HL-60 (cell line): Measurements from ENCODE around the gene HTR3E.
A peak's percentile ranks its signal among the peaks of the same experiment; 100 is the strongest.
"Not testable (repeated sequence)": the region's sequence is repeated elsewhere in the genome, so short reads cannot be mapped to it uniquely, and the experiment has no call there.

Experiments
- DNase-seq, 2 experiments: peaks; one replicate each; pipeline ENCODE4 v3.0.0-alpha.2; 2010 to 2020; ENCODE audit warnings: low read depth in 1 of 2, low spot score in 1 of 2
- H3K27ac ChIP-seq: fragments of 250-450 bp; sonication (Bioruptor Pico); replicated peaks from 2 replicates; pipeline ENCODE4 v1.5.1; 2020; ENCODE audit warnings: mild to moderate bottlenecking, moderate library complexity
- H3K27me3 ChIP-seq: fragments of 250-450 bp; sonication (Bioruptor Pico); 2 replicates; pipeline ENCODE4 v1.5.1; 2021; ENCODE audit warnings: mild to moderate bottlenecking, moderate library complexity; ENCODE audit not compliant: insufficient read depth, poor library complexity, severe bottlenecking
- H3K4me3 ChIP-seq: replicated peaks from 2 replicates; pipeline ENCODE4 v1.5.1; 2011; ENCODE audit warnings: mild to moderate bottlenecking, control low read depth, low read length; ENCODE audit not compliant: insufficient read depth
- CTCF ChIP-seq: IDR thresholded peaks from one replicate; pipeline ENCODE4 v1.5.1; 2011; ENCODE audit warnings: low read length, control low read depth, inconsistent platforms; ENCODE audit not compliant: insufficient read depth
- GABPA ChIP-seq: IDR thresholded peaks from 2 replicates; pipeline ENCODE4 v1.6.1; 2012; ENCODE audit warnings: low read depth
- POLR2AphosphoS5 ChIP-seq: IDR thresholded peaks from 2 replicates; pipeline ENCODE4 v1.6.1; 2012; ENCODE audit warnings: low read depth
- REST ChIP-seq: IDR thresholded peaks from 2 replicates; pipeline ENCODE4 v1.6.1; 2012; ENCODE audit warnings: low read depth; ENCODE audit not compliant: insufficient replicate concordance
- SPI1 ChIP-seq: IDR thresholded peaks from 2 replicates; pipeline ENCODE4 v1.6.1; 2012; ENCODE audit warnings: low read depth, mild to moderate bottlenecking, borderline replicate concordance

Gene HTR3E

DNA sequence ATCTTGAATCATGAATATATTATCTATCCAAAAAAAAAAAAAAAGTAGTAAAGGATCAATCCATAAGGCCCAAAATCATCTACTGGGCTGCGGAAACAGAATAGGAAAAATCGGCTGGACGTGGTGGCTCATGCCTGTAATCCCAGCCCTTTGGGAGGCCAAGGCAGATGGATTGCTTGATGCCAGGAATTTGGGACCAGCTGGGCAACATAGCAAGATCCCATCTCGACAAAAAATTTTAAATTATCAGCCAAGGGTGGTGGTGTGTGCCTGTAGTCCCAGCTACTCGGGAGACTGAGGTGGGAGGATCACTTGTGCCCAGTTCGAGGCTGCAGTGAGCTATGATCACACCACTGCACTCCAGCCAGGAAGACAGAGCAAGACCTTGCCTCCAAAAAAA is 52.3 kb downstream of the HTR3E start:
- Histone ChIP-seq H3K27ac (no peak overlapping the region), H3K4me3 (no peak overlapping the region), H3K27me3 (no peaks in the 10 kb centered on the region)
- TF ChIP-seq REST: no peak
- no peak for TF ChIP-seq SPI1
- no peak for TF ChIP-seq CTCF
- TF ChIP-seq GABPA: no peak
- TF ChIP-seq POLR2AphosphoS5: no peak
- no peak for DNase-seq

DNA sequence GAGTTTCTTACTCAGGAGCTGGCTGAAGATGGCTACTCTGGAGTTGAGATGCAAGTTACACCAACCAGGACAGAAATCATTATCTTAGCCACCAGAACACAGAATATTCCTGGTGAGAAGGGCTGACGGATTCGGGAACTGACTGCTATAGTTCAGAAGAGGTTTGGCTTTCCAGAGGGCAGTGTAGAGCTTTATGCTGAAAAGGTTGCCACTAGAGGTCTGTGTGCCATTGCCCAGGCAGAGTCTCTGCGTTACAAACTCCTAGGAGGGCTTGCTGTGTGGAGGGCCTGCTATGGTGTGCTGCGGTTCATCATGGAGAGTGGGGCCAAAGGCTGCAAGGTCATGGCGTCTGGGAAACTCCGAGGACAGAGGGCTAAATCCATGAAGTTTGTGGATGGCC is 52.9 kb downstream of the HTR3E start:
- H3K27ac ChIP-seq, DNase-seq, H3K4me3 ChIP-seq, H3K27me3 ChIP-seq: not testable (repeated sequence)

GRCh38 chr3:184154885-184155643 is 58.2 kb downstream of the HTR3E start, which contains the start of gene DVL3:
Gene DVL3 (plus strand): TSS chr3:184155377. CDS start chr3:184155636, 259 bp downstream.
- Histone ChIP-seq H3K4me3 (peak within 1 kb of the TSS; percentile 86), H3K27me3 (no peaks in the 10 kb centered on the region), H3K27ac (0 out of 2 replicates have a peak within 1 kb of the TSS, but pooled peaks have one; percentile 27)
- DNase-seq: peak in 1 of 2 experiments; percentile 21
- no peak for TF ChIP-seq SPI1
- no peak for TF ChIP-seq CTCF
- no peak for TF ChIP-seq REST
- TF ChIP-seq GABPA: no peak
- no peak for TF ChIP-seq POLR2AphosphoS5

DNA sequence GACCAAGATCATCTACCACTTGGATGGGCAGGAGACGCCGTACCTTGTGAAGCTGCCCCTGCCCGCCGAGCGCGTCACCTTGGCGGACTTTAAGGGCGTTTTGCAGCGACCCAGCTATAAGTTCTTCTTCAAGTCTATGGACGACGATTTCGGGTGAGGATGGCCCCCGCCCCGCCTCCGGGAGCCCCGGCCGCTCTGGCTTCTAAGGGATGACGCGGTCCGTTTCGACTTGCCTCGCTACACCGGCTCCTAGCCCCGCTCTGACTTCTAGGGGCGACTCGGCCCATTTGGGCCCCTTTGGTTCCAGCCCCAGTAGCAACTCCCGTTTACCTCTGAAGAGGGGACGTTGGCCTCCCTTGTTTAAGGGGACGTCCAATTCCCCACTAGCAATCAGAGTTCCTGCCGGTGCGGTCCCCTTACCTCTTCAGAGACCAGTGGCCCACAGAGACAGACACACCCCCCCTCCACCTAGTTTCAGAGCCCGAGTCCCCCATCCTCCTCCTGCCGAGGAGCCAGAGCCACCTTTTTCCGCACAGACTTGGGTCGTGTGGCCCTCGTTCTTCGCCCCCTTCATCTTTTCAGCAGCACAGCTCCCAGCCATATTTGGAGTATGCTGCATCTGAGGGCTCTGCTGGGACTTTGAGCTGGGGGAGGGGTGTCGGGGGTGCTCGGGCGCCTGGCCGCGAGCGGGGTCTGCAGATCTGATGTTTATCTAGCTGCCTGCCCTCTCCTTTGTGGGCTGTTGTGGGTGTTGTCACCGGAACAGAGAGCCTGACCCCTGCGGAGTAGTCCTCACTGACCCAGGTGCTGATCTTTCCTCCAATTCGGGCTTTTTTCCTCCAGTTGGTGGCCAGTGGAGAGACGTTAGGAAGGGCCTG is 59.0 kb downstream of the HTR3E start:
- Histone ChIP-seq H3K27ac (0 out of 2 replicates have a peak overlapping the region, but pooled peaks have one; percentile 27), H3K27me3 (no peaks in the 10 kb centered on the region), H3K4me3 (peak overlapping the region; percentile 86)
- DNase-seq: peak in 1 of 2 experiments; percentile 25
- no peak for TF ChIP-seq SPI1
- peak; percentile 58 for TF ChIP-seq REST
- TF ChIP-seq CTCF: no peak
- no peak for TF ChIP-seq GABPA
